SK-N-SH (cell line): ENCODE data around the gene FBN2. TPM values are rescaled to one million over a fixed set of nuclear protein-coding genes. Genes with fewer than 3 reads are reported as not detected.

Experiments used
- CTCF ChIA-PET: fragments of 300-600, 350-600 bp; formaldehyde crosslinking; extraction: SDS; loops from one replicate; lab custom pipeline; 2021; lab: Yijun Ruan, JAX
- POLR2A ChIA-PET: fragments of 350-600 bp; sonication (Branson Sonifier 250); formaldehyde crosslinking; extraction: SDS; loops from one replicate; lab custom pipeline; 2020; ENCODE audit warnings: antibody characterized with exemption, inconsistent platforms; lab: Yijun Ruan, JAX
- DNase-seq: peaks from one replicate; pipeline ENCODE4 v3.0.0; 2012
- H2AFZ ChIP-seq: fragments of 200-600 bp; sonication (generic); 2 replicates; pipeline ENCODE4 v1.8.1; 2016; ENCODE audit warnings: antibody characterized with exemption, mild to moderate bottlenecking, low read depth
- H3F3A ChIP-seq: fragments of 200-600 bp; sonication (generic); replicated peaks from 2 replicates; pipeline ENCODE3; 2016; ENCODE audit warnings: antibody characterized with exemption, mild to moderate bottlenecking; ENCODE audit not compliant: insufficient read depth
- H3K27ac ChIP-seq, 2 experiments: fragments of 200-500 bp in 1 of 2; fragments of 200-600 bp in 1 of 2; sonication (Bioruptor generic) in 1 of 2; sonication (generic), shearing (Covaris generic) in 1 of 2; 2 replicates each; pipeline versions ENCODE4 v1.5.1 to v1.6.1; 2014 to 2016; ENCODE audit warnings: low read depth in 2 of 2, inconsistent platforms in 1 of 2, low read length in 1 of 2, mild to moderate bottlenecking in 1 of 2, mixed read lengths in 1 of 2
- H3K27me3 ChIP-seq: fragments of 200-600 bp; sonication (generic), shearing (Covaris generic); 2 replicates; pipeline ENCODE4 v1.6.1; 2016; ENCODE audit warnings: mixed run types; ENCODE audit not compliant: insufficient read depth
- H3K36me3 ChIP-seq, 2 experiments: fragments of 200-500 bp in 1 of 2; fragments of 200-600 bp in 1 of 2; sonication (Bioruptor generic) in 1 of 2; sonication (generic) in 1 of 2; replicated peaks in 1 of 2; 2 replicates each; pipeline versions ENCODE3 to v1.5.1; 2014 to 2016; ENCODE audit warnings: low read length in 1 of 2, mild to moderate bottlenecking in 1 of 2; ENCODE audit not compliant: insufficient read depth in 2 of 2, control insufficient read depth in 1 of 2
- H3K4me1 ChIP-seq, 2 experiments: fragments of 200-500 bp in 1 of 2; fragments of 200-600 bp in 1 of 2; sonication (Bioruptor generic) in 1 of 2; sonication (generic), shearing (Covaris generic) in 1 of 2; 2 replicates each; pipeline versions ENCODE4 v1.5.1 to v1.6.1; 2014 to 2016; ENCODE audit warnings: low read depth in 1 of 2, low read length in 1 of 2, mixed run types in 1 of 2; ENCODE audit not compliant: insufficient read depth in 2 of 2, control insufficient read depth in 1 of 2
- H3K4me2 ChIP-seq: fragments of 200-600 bp; sonication (generic), shearing (Covaris generic); 2 replicates; pipeline ENCODE4 v1.6.1; 2017; ENCODE audit warnings: mixed run types
- H3K4me3 ChIP-seq, 2 experiments: fragments of 200-500 bp in 1 of 2; fragments of 200-600 bp in 1 of 2; sonication (Bioruptor generic) in 1 of 2; sonication (generic), shearing (Covaris generic) in 1 of 2; 2 replicates each; pipeline versions ENCODE4 v1.5.1 to v1.8.1; 2014 to 2016; ENCODE audit warnings: low read depth in 2 of 2, inconsistent platforms in 1 of 2, low read length in 1 of 2, mild to moderate bottlenecking in 1 of 2, mixed read lengths in 1 of 2, moderate library complexity in 1 of 2
- H3K79me2 ChIP-seq: fragments of 200-600 bp; sonication (generic); 2 replicates; pipeline ENCODE4 v1.8.1; 2017; ENCODE audit warnings: mild to moderate bottlenecking; ENCODE audit not compliant: insufficient read depth
- H3K9ac ChIP-seq: fragments of 200-600 bp; sonication (generic); 2 replicates; pipeline ENCODE4 v1.6.1; 2017; ENCODE audit warnings: mixed run types
- H3K9me2 ChIP-seq: fragments of 200-600 bp; sonication (generic); 2 replicates; pipeline ENCODE4 v1.6.1; 2017; ENCODE audit warnings: mixed run types
- H3K9me3 ChIP-seq: fragments of 200-600 bp; sonication (generic); 2 replicates; pipeline ENCODE4 v1.6.1; 2017; ENCODE audit warnings: mixed run types, mild to moderate bottlenecking, moderate library complexity
- H4K20me1 ChIP-seq: fragments of 200-600 bp; sonication (generic); 2 replicates; pipeline ENCODE4 v1.6.1; 2017; ENCODE audit warnings: mild to moderate bottlenecking, mixed run types; ENCODE audit not compliant: insufficient read depth
- ELF1 ChIP-seq: IDR thresholded peaks from 2 replicates; pipeline ENCODE4 v1.4.0; 2012
- EZH2phosphoT487 ChIP-seq: fragments of 200-600 bp; sonication (generic); IDR thresholded peaks from 2 replicates; pipeline ENCODE4 v1.6.1; 2017; ENCODE audit warnings: low read depth, mixed run types, mild to moderate bottlenecking, antibody characterized with exemption, moderate library complexity, borderline replicate concordance
- FOXJ3 ChIP-seq: sonication (generic); formaldehyde crosslinking; IDR thresholded peaks from 2 replicates; pipeline ENCODE4 v1.5.1; 2020; ENCODE audit warnings: mild to moderate bottlenecking, missing genetic modification reagents
- FOXM1 ChIP-seq: IDR thresholded peaks from 2 replicates; pipeline ENCODE4 v1.4.0; 2012; ENCODE audit warnings: low read depth, mild to moderate bottlenecking
- GABPA ChIP-seq: IDR thresholded peaks from 2 replicates; pipeline ENCODE4 v1.4.0; 2012; ENCODE audit warnings: low read depth, mild to moderate bottlenecking
- JUND ChIP-seq: IDR thresholded peaks from 2 replicates; pipeline ENCODE4 v1.4.0; 2012
- NFIC ChIP-seq: IDR thresholded peaks from 2 replicates; pipeline ENCODE4 v1.4.0; 2012; ENCODE audit warnings: borderline replicate concordance
- POLR2AphosphoS5 ChIP-seq: IDR thresholded peaks from 2 replicates; pipeline ENCODE4 v1.6.1; 2012; ENCODE audit warnings: low read depth, low read length
- RAD21 ChIP-seq: IDR thresholded peaks from 2 replicates; pipeline ENCODE4 v1.6.1; 2012; ENCODE audit warnings: mild to moderate bottlenecking, low read length
- RFX5 ChIP-seq: IDR thresholded peaks from 2 replicates; pipeline ENCODE4 v1.6.1; 2012; ENCODE audit warnings: mild to moderate bottlenecking, improper control_type of control experiment, low read length
- RXRA ChIP-seq: IDR thresholded peaks from 2 replicates; pipeline ENCODE4 v1.4.0; 2012; ENCODE audit warnings: low read depth, mild to moderate bottlenecking, borderline replicate concordance
- TCF12 ChIP-seq: IDR thresholded peaks from 2 replicates; pipeline ENCODE4 v1.4.0; 2012
- TEAD4 ChIP-seq: IDR thresholded peaks from 2 replicates; pipeline ENCODE4 v1.4.0; 2012; ENCODE audit warnings: mild to moderate bottlenecking, borderline replicate concordance; ENCODE audit not compliant: insufficient read depth
- USF2 ChIP-seq: fragments of 150-350 bp; IDR thresholded peaks from 2 replicates; pipeline ENCODE4 v1.6.1; 2017; ENCODE audit warnings: antibody characterized with exemption, low read length, low read depth, borderline replicate concordance
- YY1 ChIP-seq: IDR thresholded peaks from 2 replicates; pipeline ENCODE4 v1.4.0; 2012; ENCODE audit warnings: low read depth, mild to moderate bottlenecking
- ZBTB33 ChIP-seq: IDR thresholded peaks from 2 replicates; pipeline ENCODE4 v1.4.0; 2012; ENCODE audit warnings: low read depth, borderline replicate concordance
- polyA plus RNA-seq, 3 experiments: library from polyadenylated mRNA; depleted of rRNA; stranded (reverse); fragments of >200 nt; gene quantifications; 2 replicates each; pipeline ENCODE4 v1.2.3, GENCODE V29; 2012
- TF ChIP-seq, protein P1 (sequence below): fragments of 200-600 bp; sonication (generic); IDR thresholded peaks from 2 replicates; pipeline ENCODE4 v1.6.1; 2017; ENCODE audit warnings: antibody characterized with exemption, mild to moderate bottlenecking, moderate library complexity
- TF ChIP-seq, protein P2 (sequence below): IDR thresholded peaks from 2 replicates; pipeline ENCODE4 v1.4.0; 2012; ENCODE audit warnings: low read depth

Gene FBN2
- polyA plus RNA-seq, 1 of the 3 experiments (the other 2 are of a cell fraction) = 2.2 TPM

DNA sequence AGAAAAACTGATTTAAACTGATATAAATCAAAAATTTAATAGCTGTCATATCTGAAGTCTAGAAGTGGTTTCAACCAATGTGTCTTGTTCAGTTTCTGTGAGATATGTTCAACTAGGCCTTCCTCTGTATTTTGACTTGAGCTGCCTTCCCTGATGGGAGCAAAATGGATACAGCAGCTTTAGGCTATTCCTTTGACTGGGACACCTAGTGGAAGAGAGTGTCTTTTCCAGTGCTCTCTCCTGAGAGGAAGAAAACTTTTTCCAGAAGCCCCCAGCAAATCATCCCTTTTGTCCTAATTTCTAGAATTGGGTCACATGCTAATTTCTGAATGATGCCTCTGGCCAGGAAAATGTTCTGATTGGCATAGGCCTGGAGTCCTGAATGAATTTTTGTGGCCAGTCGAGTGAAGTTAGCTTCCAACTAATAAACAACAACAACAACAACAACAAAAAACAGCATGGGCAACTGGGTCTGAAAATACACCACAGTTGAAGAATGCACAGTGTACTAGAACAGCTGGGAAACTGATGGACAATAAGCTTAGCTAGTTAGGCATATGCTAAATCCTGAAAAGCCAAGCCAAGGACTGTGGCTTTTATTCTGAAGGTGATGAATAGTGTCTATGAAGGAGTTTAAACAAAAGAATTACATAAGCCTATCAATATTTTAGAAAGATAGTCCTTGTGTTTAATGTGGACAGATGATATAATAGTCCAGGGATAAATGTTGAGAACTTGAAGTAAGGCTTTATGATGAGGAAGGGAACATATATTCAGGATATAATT lies 125.7 kb downstream of the FBN2 start (continued):
- no peak for TF ChIP-seq RXRA
- no peak for TF ChIP-seq GABPA
- TF ChIP-seq JUND = no peak
- TF ChIP-seq USF2 = no peak
- TF ChIP-seq FOXJ3 = no peak
- TF ChIP-seq, protein P1, sequence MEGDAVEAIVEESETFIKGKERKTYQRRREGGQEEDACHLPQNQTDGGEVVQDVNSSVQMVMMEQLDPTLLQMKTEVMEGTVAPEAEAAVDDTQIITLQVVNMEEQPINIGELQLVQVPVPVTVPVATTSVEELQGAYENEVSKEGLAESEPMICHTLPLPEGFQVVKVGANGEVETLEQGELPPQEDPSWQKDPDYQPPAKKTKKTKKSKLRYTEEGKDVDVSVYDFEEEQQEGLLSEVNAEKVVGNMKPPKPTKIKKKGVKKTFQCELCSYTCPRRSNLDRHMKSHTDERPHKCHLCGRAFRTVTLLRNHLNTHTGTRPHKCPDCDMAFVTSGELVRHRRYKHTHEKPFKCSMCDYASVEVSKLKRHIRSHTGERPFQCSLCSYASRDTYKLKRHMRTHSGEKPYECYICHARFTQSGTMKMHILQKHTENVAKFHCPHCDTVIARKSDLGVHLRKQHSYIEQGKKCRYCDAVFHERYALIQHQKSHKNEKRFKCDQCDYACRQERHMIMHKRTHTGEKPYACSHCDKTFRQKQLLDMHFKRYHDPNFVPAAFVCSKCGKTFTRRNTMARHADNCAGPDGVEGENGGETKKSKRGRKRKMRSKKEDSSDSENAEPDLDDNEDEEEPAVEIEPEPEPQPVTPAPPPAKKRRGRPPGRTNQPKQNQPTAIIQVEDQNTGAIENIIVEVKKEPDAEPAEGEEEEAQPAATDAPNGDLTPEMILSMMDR = no peak
- TF ChIP-seq ZBTB33 = no peak
- no peak for TF ChIP-seq YY1

DNA sequence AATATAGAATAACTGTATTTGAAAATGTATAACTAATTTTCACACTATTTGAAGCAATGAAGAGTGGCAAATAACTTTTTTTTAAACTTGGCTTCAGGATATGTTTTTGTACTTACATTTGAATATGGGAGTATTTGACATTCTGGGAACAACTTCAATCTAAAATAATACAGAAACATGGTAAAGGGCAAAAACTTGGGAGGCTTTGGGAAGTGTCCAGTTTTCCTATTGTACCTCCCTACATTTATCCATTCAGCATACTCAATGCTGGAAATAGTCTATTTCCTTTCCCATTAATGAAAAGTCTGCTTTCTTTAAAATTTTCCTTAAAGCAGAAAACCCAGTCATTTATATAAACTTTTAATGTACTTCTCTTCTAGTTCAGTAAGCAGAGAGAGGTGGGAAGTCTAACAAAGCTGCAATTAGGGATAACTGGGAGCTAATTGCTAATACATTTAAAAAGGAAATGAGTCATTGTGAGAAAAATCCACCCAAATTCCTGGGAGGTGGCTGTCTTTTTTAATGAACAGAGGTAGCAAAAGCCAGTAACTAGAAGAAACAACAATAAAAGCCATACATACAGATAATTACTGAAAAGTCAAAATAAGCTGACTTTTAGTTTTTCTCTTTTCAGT lies 128.8 kb downstream of the FBN2 start:
- H3K27ac ChIP-seq = no peak overlapping the region
- no peaks in the 10 kb centered on the region for H4K20me1 ChIP-seq
- H3K4me2 ChIP-seq = no peak overlapping the region
- H2AFZ ChIP-seq = no peak overlapping the region
- no peaks in the 10 kb centered on the region for H3K79me2 ChIP-seq
- POLR2A ChIA-PET = no interaction called here
- H3K9me2 ChIP-seq = no peaks in the 10 kb centered on the region
- no peak for DNase-seq
- CTCF ChIA-PET = no interaction called here
- H3K4me1 ChIP-seq = no peaks in the 10 kb centered on the region
- no peak overlapping the region for H3K4me3 ChIP-seq
- no peaks in the 10 kb centered on the region for H3K27me3 ChIP-seq
- H3K9ac ChIP-seq = no peak overlapping the region
- H3K36me3 ChIP-seq = no peaks in the 10 kb centered on the region
- TF ChIP-seq ELF1 = no peak
- no peak for TF ChIP-seq NFIC
- no peak for TF ChIP-seq RFX5
- no peak for TF ChIP-seq GABPA
- no peak for TF ChIP-seq FOXM1
- no peak for TF ChIP-seq POLR2AphosphoS5
- TF ChIP-seq TCF12 = no peak
- TF ChIP-seq, protein P1 = no peak
- TF ChIP-seq EZH2phosphoT487 = no peak
- no peak for TF ChIP-seq RAD21
- TF ChIP-seq, protein P2, sequence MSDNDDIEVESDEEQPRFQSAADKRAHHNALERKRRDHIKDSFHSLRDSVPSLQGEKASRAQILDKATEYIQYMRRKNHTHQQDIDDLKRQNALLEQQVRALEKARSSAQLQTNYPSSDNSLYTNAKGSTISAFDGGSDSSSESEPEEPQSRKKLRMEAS = no peak
- TF ChIP-seq FOXJ3 = no peak
- TF ChIP-seq TEAD4 = no peak
- H3F3A ChIP-seq = no peaks in the 10 kb centered on the region
- H3K9me3 ChIP-seq = no peaks in the 10 kb centered on the region
